ENCODE results near the gene LY6G5C.
A peak's percentile ranks its signal among the peaks of the same experiment; 100 is the strongest.

Gene LY6G5C

GRCh38 chr6:31681135-31681671 is 336 bp upstream of the LY6G5C start:
- DNase-seq (ENCODE audit: low read depth), result no peak
- TF ChIP-seq CTCF (IDR thresholded peaks at IDR 0.05; ENCODE audit: low read depth, low read length, missing control alignments), result peak; percentile 15
- H3K4me3 ChIP-seq (ENCODE audit: low read depth, low read length), result peak overlapping the region; percentile 44

GRCh38 chr6:31677955-31678354 is 2.9 kb downstream of the LY6G5C start:
- TF ChIP-seq CTCF (IDR thresholded peaks at IDR 0.05; ENCODE audit: low read depth, low read length, missing control alignments), result no peak
- no peak for DNase-seq (ENCODE audit: low read depth)
- H3K4me3 ChIP-seq (ENCODE audit: low read depth, low read length), result no peak overlapping the region

- DNase-seq (ENCODE audit: low read depth), result no peak
- H3K4me3 ChIP-seq (ENCODE audit: low read depth, low read length), result no peak overlapping the region
- no peak for TF ChIP-seq CTCF (IDR thresholded peaks at IDR 0.05; ENCODE audit: low read depth, low read length, missing control alignments)
Observed at GRCh38 chr6:31676904-31677303, 4.0 kb downstream of the LY6G5C start.

GRCh38 chr6:31676322-31676903 is 4.5 kb downstream of the LY6G5C start:
- DNase-seq (ENCODE audit: low read depth), result no peak
- TF ChIP-seq CTCF (IDR thresholded peaks at IDR 0.05; ENCODE audit: low read depth, low read length, missing control alignments), result no peak
- no peak overlapping the region for H3K4me3 ChIP-seq (ENCODE audit: low read depth, low read length)

- TF ChIP-seq CTCF (IDR thresholded peaks at IDR 0.05; ENCODE audit: low read depth, low read length, missing control alignments), result no peak
- no peak within 1 kb of the TSS for H3K4me3 ChIP-seq (ENCODE audit: low read depth, low read length)
- DNase-seq (ENCODE audit: low read depth), result no peak
Observed at GRCh38 chr6:31669676-31670075, 11.2 kb downstream of the LY6G5C start, which contains the start of gene LY6G5B. LY6G5B (plus strand) TSS chr6:31669976; CDS start chr6:31670951, 975 bp downstream.

GRCh38 chr6:31666337-31666965 is 14.4 kb downstream of the LY6G5C start:
- peak overlapping the region; percentile 90 for H3K4me3 ChIP-seq (ENCODE audit: low read depth, low read length)
- no peak for DNase-seq (ENCODE audit: low read depth)
- no peak for TF ChIP-seq CTCF (IDR thresholded peaks at IDR 0.05; ENCODE audit: low read depth, low read length, missing control alignments)
